GM12865 (cell line): ENCODE measurements around the gene TTC9C.

Experiments used
- DNase-seq: peaks from one replicate; pipeline ENCODE4 v3.0.0; 2010; ENCODE audit warnings: low read depth
- H3K4me3 ChIP-seq: 2 replicates; pipeline ENCODE4 v1.5.1; 2011; ENCODE audit warnings: mild to moderate bottlenecking, low read depth, low read length, control low read depth
- TF ChIP-seq, protein P1 (sequence below): IDR thresholded peaks from 2 replicates; pipeline ENCODE4 v1.5.1; 2011; ENCODE audit warnings: low read length, control low read depth, low read depth, inconsistent platforms; ENCODE audit not compliant: insufficient read depth; ENCODE audit errors: missing control alignments

Gene TTC9C

DNA sequence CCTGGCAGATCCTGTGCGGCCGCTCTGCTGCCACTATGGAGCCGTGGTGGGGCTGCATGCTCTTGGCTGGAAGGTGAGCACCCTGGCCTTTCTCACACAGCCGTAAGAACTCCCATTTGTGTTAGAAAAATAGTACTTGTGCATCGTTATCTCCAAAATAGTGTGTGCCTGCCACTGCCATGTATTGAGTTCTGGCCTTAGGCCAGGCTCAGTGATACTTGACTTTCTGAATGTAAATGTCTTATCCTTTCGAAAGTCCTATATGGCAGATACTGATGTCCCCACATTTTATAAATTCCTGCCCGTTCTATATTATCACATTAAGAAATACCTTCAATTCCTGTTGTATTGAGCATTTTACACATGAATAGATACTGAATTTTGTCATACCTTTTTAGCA lies 54.5 kb downstream of the TTC9C start:
- DNase-seq = no peak
- no peak overlapping the region for H3K4me3 ChIP-seq
- TF ChIP-seq, protein P1, sequence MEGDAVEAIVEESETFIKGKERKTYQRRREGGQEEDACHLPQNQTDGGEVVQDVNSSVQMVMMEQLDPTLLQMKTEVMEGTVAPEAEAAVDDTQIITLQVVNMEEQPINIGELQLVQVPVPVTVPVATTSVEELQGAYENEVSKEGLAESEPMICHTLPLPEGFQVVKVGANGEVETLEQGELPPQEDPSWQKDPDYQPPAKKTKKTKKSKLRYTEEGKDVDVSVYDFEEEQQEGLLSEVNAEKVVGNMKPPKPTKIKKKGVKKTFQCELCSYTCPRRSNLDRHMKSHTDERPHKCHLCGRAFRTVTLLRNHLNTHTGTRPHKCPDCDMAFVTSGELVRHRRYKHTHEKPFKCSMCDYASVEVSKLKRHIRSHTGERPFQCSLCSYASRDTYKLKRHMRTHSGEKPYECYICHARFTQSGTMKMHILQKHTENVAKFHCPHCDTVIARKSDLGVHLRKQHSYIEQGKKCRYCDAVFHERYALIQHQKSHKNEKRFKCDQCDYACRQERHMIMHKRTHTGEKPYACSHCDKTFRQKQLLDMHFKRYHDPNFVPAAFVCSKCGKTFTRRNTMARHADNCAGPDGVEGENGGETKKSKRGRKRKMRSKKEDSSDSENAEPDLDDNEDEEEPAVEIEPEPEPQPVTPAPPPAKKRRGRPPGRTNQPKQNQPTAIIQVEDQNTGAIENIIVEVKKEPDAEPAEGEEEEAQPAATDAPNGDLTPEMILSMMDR = no peak

DNA sequence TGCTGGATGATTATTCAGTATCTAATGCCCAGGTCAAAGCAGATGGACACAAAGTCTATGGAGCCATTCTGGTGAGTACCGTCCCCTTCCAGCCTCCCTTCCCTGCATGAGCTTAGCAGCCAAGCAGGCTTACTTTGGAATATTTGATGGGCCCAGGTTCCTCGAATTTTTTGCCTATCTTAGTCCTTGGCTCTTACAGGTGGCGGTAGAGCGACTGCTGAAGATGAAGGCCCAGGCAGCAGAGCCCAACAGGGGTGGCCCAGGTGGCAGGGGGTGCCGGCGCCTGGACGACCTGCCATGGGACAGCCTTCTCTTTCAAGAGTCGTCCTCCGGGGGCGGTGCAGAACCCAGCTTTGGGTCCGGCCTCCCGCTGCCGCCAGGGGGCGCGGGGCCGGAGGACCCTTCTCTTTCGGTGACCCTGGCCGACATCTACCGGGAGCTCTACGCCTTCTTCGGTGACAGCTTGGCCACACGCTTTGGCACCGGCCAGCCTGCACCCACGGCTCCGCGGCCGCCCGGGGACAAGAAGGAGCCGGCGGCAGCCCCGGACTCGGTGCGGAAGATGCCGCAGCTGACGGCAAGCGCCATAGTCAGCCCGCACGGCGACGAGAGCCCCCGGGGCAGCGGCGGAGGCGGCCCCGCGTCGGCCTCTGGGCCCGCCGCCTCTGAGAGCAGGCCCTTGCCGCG lies 58.2 kb downstream of the TTC9C start:
- TF ChIP-seq, protein P1 = peak; percentile 100
- DNase-seq = peak; percentile 92
- peak overlapping the region; percentile 97 for H3K4me3 ChIP-seq

DNA sequence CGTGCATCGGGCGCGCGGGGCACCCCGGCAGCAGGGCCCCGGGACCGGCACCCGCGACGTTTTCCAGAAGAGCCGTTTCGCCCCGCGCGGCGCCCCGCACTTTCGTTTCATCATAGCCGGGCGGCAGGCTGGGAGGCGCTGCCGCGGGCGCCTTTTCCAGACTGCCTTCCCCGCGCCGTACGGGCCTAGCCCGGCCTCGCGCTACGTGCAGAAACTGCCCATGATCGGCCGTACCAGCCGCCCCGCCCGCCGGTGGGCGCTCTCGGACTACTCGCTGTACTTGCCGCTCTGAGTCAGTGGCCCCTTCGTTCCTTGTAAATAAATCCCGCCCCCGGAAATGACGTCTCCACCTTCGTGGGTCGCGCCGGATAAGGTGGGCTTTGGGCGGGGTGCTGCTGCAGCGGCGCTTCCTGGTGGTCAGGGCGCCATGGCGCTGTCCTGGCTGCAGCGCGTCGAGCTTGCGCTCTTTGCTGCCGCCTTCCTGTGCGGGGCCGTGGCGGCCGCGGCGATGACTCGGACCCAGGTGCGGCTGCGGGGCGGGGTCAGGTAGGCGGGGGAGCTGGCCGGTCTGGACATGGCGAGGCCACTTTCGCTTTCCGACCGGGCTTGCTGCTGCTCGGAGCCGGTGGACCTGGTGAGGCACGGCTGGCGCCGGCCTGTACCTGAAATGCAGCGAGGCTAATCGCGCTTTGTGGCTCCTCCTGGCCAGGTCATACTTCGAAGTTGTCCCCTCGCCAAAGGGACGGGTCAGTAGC lies 58.9 kb downstream of the TTC9C start, which contains the start of gene TMEM179B:
TSS of gene TMEM179B (plus strand) at position 398 of the 755 bp plus-strand sequence. CDS start at position 428, 30 bp downstream.
- DNase-seq = peak; percentile 98
- H3K4me3 ChIP-seq = peak within 1 kb of the TSS; percentile 97
- TF ChIP-seq, protein P1 = peak; percentile 78
